H1 (cell line): ENCODE data around the gene ZBTB16. TPM values are rescaled to one million over a fixed set of nuclear protein-coding genes. Genes with fewer than 3 reads are reported as not detected.

Experiments used
- CTCF ChIA-PET: fragments of 300-600 bp; sonication (Branson Sonifier 250); formaldehyde crosslinking; loops from one replicate; lab custom pipeline; 2021; ENCODE audit not compliant: partially characterized antibody; lab: Charles Lee
- POLR2A ChIA-PET: fragments of 300-600 bp; sonication (Branson Sonifier 250); formaldehyde crosslinking; loops from one replicate; lab custom pipeline; 2021; ENCODE audit warnings: inconsistent platforms; ENCODE audit not compliant: partially characterized antibody; lab: Charles Lee
- DNase-seq, 2 experiments: peaks; one replicate each; pipeline versions ENCODE4 v3.0.0 to v3.0.0-alpha.2; 2010 to 2022; ENCODE audit warnings: low spot score in 2 of 2, low read depth in 1 of 2, mixed read lengths in 1 of 2
- FAIRE-seq: peaks from 2 replicates; lab custom pipeline; 2011; peaks lifted over from hg19 to GRCh38; lab: Jason Lieb, UNC
- H2AFZ ChIP-seq: 2 replicates; pipeline ENCODE4 v1.8.1; 2012; ENCODE audit warnings: low read length, inconsistent platforms
- H2AK5ac ChIP-seq: 2 replicates; pipeline ENCODE4 v1.6.1; 2013; ENCODE audit warnings: low read depth, low read length
- H2BK120ac ChIP-seq: replicated peaks from 2 replicates; pipeline ENCODE3; 2013; ENCODE audit warnings: low read depth, low read length, inconsistent platforms
- H2BK12ac ChIP-seq: 2 replicates; pipeline ENCODE4 v1.6.1; 2013; ENCODE audit warnings: low read depth, low read length
- H2BK15ac ChIP-seq: 2 replicates; pipeline ENCODE4 v1.6.1; 2013; ENCODE audit warnings: low read length
- H2BK20ac ChIP-seq: 2 replicates; pipeline ENCODE4 v1.6.1; 2013; ENCODE audit warnings: low read length
- H2BK5ac ChIP-seq: 2 replicates; pipeline ENCODE4 v1.6.1; 2013; ENCODE audit warnings: low read depth, low read length
- H3K14ac ChIP-seq: 2 replicates; pipeline ENCODE4 v1.6.1; 2013; ENCODE audit warnings: inconsistent platforms; ENCODE audit not compliant: insufficient read length
- H3K18ac ChIP-seq: 2 replicates; pipeline ENCODE4 v1.6.1; 2013; ENCODE audit warnings: low read length; ENCODE audit errors: extremely low read depth
- H3K23ac ChIP-seq: 2 replicates; pipeline ENCODE4 v1.6.1; 2013; ENCODE audit warnings: inconsistent platforms; ENCODE audit not compliant: insufficient read length
- H3K23me2 ChIP-seq: 2 replicates; pipeline ENCODE4 v1.6.1; 2013; ENCODE audit warnings: low read depth, low read length
- H3K27ac ChIP-seq: 2 replicates; pipeline ENCODE4 v1.6.1; 2011; ENCODE audit warnings: low read depth, low read length, inconsistent platforms
- H3K27me3 ChIP-seq, 4 experiments: replicated peaks in 1 of 4; 1 replicate in 1 of 4; 2 replicates in 3 of 4; pipeline versions ENCODE4 v1.6.1 to v1.8.1; 2011 to 2013; ENCODE audit warnings: low read length in 3 of 4, mild to moderate bottlenecking in 3 of 4, inconsistent platforms in 2 of 4, mixed read lengths in 2 of 4, moderate library complexity in 1 of 4; ENCODE audit not compliant: control insufficient read depth in 3 of 4, insufficient read depth in 3 of 4; ENCODE audit errors: extremely low read depth in 1 of 4
- H3K36me3 ChIP-seq, 4 experiments: 2 replicates each; pipeline versions ENCODE4 v1.6.1 to v1.8.1; 2011 to 2013; ENCODE audit warnings: mild to moderate bottlenecking in 4 of 4, low read length in 3 of 4, moderate library complexity in 2 of 4, control low read depth in 1 of 4, inconsistent platforms in 1 of 4; ENCODE audit not compliant: insufficient read depth in 4 of 4, control insufficient read depth in 2 of 4
- H3K4ac ChIP-seq: replicated peaks from 2 replicates; pipeline ENCODE3; 2013; ENCODE audit warnings: low read length, low read depth, mixed read lengths, inconsistent platforms; ENCODE audit not compliant: insufficient read length
- H3K4me1 ChIP-seq, 4 experiments: replicated peaks in 1 of 4; 1 replicate in 1 of 4; 2 replicates in 3 of 4; pipeline versions ENCODE4 v1.6.1 to v1.8.1; 2011 to 2013; ENCODE audit warnings: low read length in 3 of 4, inconsistent platforms in 2 of 4, mixed read lengths in 1 of 4; ENCODE audit not compliant: insufficient read depth in 4 of 4, control insufficient read depth in 3 of 4
- H3K4me2 ChIP-seq, 2 experiments: 2 replicates each; pipeline versions ENCODE4 v1.6.1 to v1.8.1; 2011 to 2013; ENCODE audit warnings: low read depth in 2 of 2, low read length in 2 of 2, control low read depth in 1 of 2, inconsistent platforms in 1 of 2, mild to moderate bottlenecking in 1 of 2; ENCODE audit not compliant: insufficient read depth in 1 of 2
- H3K4me3 ChIP-seq, 4 experiments: fragments of 200-600, 300-600 bp in 1 of 4; sonication (generic), shearing (Covaris generic), sonication (Bioruptor Twin) in 1 of 4; 2 replicates each; pipeline versions ENCODE4 v1.5.1 to v1.8.1; 2011 to 2016; ENCODE audit warnings: low read length in 4 of 4, low read depth in 3 of 4, control low read depth in 2 of 4, inconsistent platforms in 2 of 4, mild to moderate bottlenecking in 2 of 4, mixed read lengths in 1 of 4, moderate library complexity in 1 of 4; ENCODE audit not compliant: insufficient read depth in 2 of 4; ENCODE audit errors: extremely low read depth in 1 of 4
- H3K56ac ChIP-seq: replicated peaks from 2 replicates; pipeline ENCODE3; 2013; ENCODE audit warnings: low read depth, mild to moderate bottlenecking, mixed read lengths, low read length, inconsistent platforms; ENCODE audit not compliant: insufficient read length
- H3K79me1 ChIP-seq: 2 replicates; pipeline ENCODE4 v1.6.1; 2013; ENCODE audit warnings: low read depth, low read length, control low read depth
- H3K79me2 ChIP-seq, 2 experiments: 2 replicates each; pipeline versions ENCODE4 v1.6.1 to v1.8.1; 2012 to 2013; ENCODE audit warnings: low read length in 2 of 2, mild to moderate bottlenecking in 2 of 2, inconsistent platforms in 1 of 2; ENCODE audit not compliant: insufficient read depth in 2 of 2, control insufficient read depth in 1 of 2
- H3K9ac ChIP-seq, 4 experiments: replicated peaks in 1 of 4; 1 replicate in 1 of 4; 2 replicates in 3 of 4; pipeline versions ENCODE4 v1.6.1 to v1.8.1; 2011 to 2013; ENCODE audit warnings: low read depth in 3 of 4, low read length in 3 of 4, control low read depth in 2 of 4, mild to moderate bottlenecking in 2 of 4, moderate library complexity in 2 of 4, inconsistent platforms in 1 of 4; ENCODE audit errors: extremely low read depth in 1 of 4
- H3K9me3 ChIP-seq, 2 experiments: 2 replicates each; pipeline versions ENCODE4 v1.6.1 to v1.8.1; 2012 to 2013; ENCODE audit warnings: mild to moderate bottlenecking in 2 of 2, moderate library complexity in 2 of 2, control low read depth in 1 of 2, inconsistent platforms in 1 of 2, low read depth in 1 of 2, low read length in 1 of 2, mixed read lengths in 1 of 2; ENCODE audit not compliant: insufficient read depth in 2 of 2
- H4K20me1 ChIP-seq, 2 experiments: replicated peaks in 1 of 2; 2 replicates each; pipeline versions ENCODE3 to v1.8.1; 2011 to 2013; ENCODE audit warnings: inconsistent platforms in 2 of 2, low read length in 2 of 2, mild to moderate bottlenecking in 1 of 2; ENCODE audit not compliant: insufficient read depth in 2 of 2, control insufficient read depth in 1 of 2
- H4K5ac ChIP-seq: 2 replicates; pipeline ENCODE4 v1.6.1; 2013; ENCODE audit warnings: low read length, low read depth, mixed read lengths, inconsistent platforms; ENCODE audit not compliant: insufficient read length
- H4K8ac ChIP-seq: 2 replicates; pipeline ENCODE4 v1.8.0; 2013; ENCODE audit warnings: mild to moderate bottlenecking, moderate library complexity, low read length, inconsistent platforms; ENCODE audit not compliant: insufficient read depth; ENCODE audit errors: extremely low read depth
- H4K91ac ChIP-seq: replicated peaks from 2 replicates; pipeline ENCODE3; 2013; ENCODE audit warnings: low read length, mixed read lengths, inconsistent platforms; ENCODE audit not compliant: insufficient read length
- EP300 ChIP-seq, 2 experiments: IDR thresholded peaks; 1 replicate in 1 of 2; 2 replicates in 1 of 2; pipeline ENCODE4 v1.6.1; 2011 to 2012; ENCODE audit warnings: low read depth in 2 of 2, low read length in 2 of 2, mild to moderate bottlenecking in 2 of 2, borderline replicate concordance in 1 of 2, inconsistent platforms in 1 of 2, moderate library complexity in 1 of 2
- KDM4A ChIP-seq: IDR thresholded peaks from one replicate; pipeline ENCODE4 v1.7.1; 2012; ENCODE audit warnings: low read depth, mild to moderate bottlenecking, moderate library complexity, low read length, inconsistent platforms; ENCODE audit not compliant: severe bottlenecking
- TAF1 ChIP-seq: IDR thresholded peaks from 2 replicates; pipeline ENCODE4 v1.6.1; 2011; ENCODE audit warnings: mild to moderate bottlenecking, low read depth, low read length
- TAF7 ChIP-seq: optimal IDR thresholded peaks from 2 replicates; pipeline ENCODE3; 2011; ENCODE audit warnings: low read depth, mild to moderate bottlenecking, inconsistent platforms, low read length, moderate library complexity, borderline replicate concordance
- TBP ChIP-seq: IDR thresholded peaks from 2 replicates; pipeline ENCODE4 v1.6.1; 2011; ENCODE audit warnings: low read depth, low read length, improper control_type of control experiment
- TCF12 ChIP-seq: IDR thresholded peaks from 2 replicates; pipeline ENCODE4 v1.6.1; 2011; ENCODE audit warnings: low read depth, mild to moderate bottlenecking, low read length
- WGBS, 2 experiments: shearing (Covaris generic) in 1 of 2; methylation state at CpG; one replicate each; pipeline versions ENCODE4 v1.1.6 to v1.1.7; 2013 to 2015; ENCODE audit warnings: low lambda C conversion rate in 2 of 2, mixed read lengths in 2 of 2, inconsistent platforms in 1 of 2, low coverage in 1 of 2, missing lambda C conversion rate in 1 of 2; ENCODE audit not compliant: insufficient replicate concordance in 2 of 2, insufficient coverage in 1 of 2, insufficient read length in 1 of 2; ENCODE audit errors: extremely low coverage in 1 of 2, missing lambda C conversion rate in 1 of 2; 5-methylcytosine and 5-hydroxymethylcytosine counted together
- polyA plus RNA-seq, 7 experiments: library from polyadenylated mRNA; depleted of rRNA in 3 of 7; stranded (reverse) in 5 of 7; unstranded in 2 of 7; fragments of >200 nt in 5 of 7; fragments of 200-250 nt in 2 of 7; gene quantifications; 1 replicate in 5 of 7; 2 replicates in 1 of 7; 4 replicates in 1 of 7; pipeline versions ENCODE4 v1.2.1 to v1.2.3, GENCODE V29; 2011 to 2013; ENCODE audit warnings: missing spikeins in 2 of 7, mixed read lengths in 2 of 7
- total RNA-seq: library from RNA; stranded (reverse); fragmentation: NEBNext Ultra II Directional; extraction: Animal tissue kit (Norgen Biotek cat#: 25700); gene quantifications from 2 replicates; pipeline ENCODE4 v1.2.1, GENCODE V29; 2021

Gene ZBTB16
- total and polyA plus RNA-seq, 2 of the 8 experiments (the other 6 are each of a cell fraction or from before 2014, with no cell fraction given), result 0.12 to 0.61 TPM

GRCh38 chr11:114057147-114057546 lies 2.4 kb upstream of the ZBTB16 start:
- Histone ChIP-seq H3K27ac (no peak overlapping the region), H2AK5ac (no peak overlapping the region), H3K14ac (no peak overlapping the region), H4K5ac (no peak overlapping the region), H4K20me1 (peaks cover 0 to 4% of the 10 kb centered on the region in 2 experiments), H3K79me1 (no peaks in the 10 kb centered on the region), H3K4me1 (peaks cover 0 to 24% (median 12%) of the 10 kb centered on the region in 4 experiments; a peak in 6 of 7 replicates), H2AFZ (no peak overlapping the region), H2BK15ac (no peak overlapping the region), H3K4ac (no peak overlapping the region), H3K23me2 (peaks cover 28% of the 10 kb centered on the region; the same call in 1 of the 2 replicates), H4K8ac (no peak overlapping the region), H2BK5ac (no peak overlapping the region), H3K27me3 (peaks cover 43 to 65% (median 58%) of the 10 kb centered on the region in 4 experiments), H2BK12ac (no peak overlapping the region), H3K56ac (no peak overlapping the region), H3K4me2 (no peak overlapping the region; a peak in 1 of 4 replicates), H3K18ac (no peak overlapping the region), H3K23ac (no peak overlapping the region), H3K4me3 (no peak overlapping the region), H4K91ac (no peak overlapping the region), H3K79me2 (no peaks in the 10 kb centered on the region), H3K9ac (no peak overlapping the region), H3K36me3 (no peaks in the 10 kb centered on the region; a peak in 1 of 8 replicates), H2BK120ac (no peak overlapping the region), H2BK20ac (no peak overlapping the region), H3K9me3 (no peaks in the 10 kb centered on the region)
- no peak for FAIRE-seq
- no peak for DNase-seq
- WGBS, 2 experiments, result 77% methylated on average over 7 of the region's 7 CpGs; no CpG with 5 or more reads in 1 of the 2 experiments
- ChIA-PET POLR2A (interaction anchor here (1.4 kb wide), 1 partner anchor 10 kb away, joined by 3 read pairs; no protein-coding TSS in a partner anchor), CTCF (interaction anchor here (0.9 to 3.3 kb wide), 7 partner anchors 7 to 203 kb away, joined by 3 to 19 read pairs (median 5); no protein-coding TSS in a partner anchor)
- TF ChIP-seq TAF1 (no peak), TBP (no peak), EP300 (IDR thresholded peaks at IDR 0.05; ENCODE audit: borderline replicate concordance in 1 of 2, low read depth in 2 of 2, low read length in 2 of 2) (no peak), KDM4A (no peak), TAF7 (no peak), TCF12 (no peak)
